Activated gamma-delta T cell treated with anti-CD3 and anti-CD28 coated beads, Interleukin-2, amount 50 U/mL, for 16 hours (primary cell): ENCODE data around the gene EDRF1.

ENCODE experiments used
- DNase-seq: peaks from one replicate; pipeline ENCODE4 v3.0.0-alpha.2; 2020; ENCODE audit warnings: low read depth

EDRF1 gene

GRCh38 chr10:125762692-125763648 lies 43.5 kb downstream of the EDRF1 start:
- DNase-seq = no peak

GRCh38 chr10:125765835-125766234 lies 46.3 kb downstream of the EDRF1 start:
- no peak for DNase-seq

GRCh38 chr10:125766511-125766910 lies 47.0 kb downstream of the EDRF1 start:
- no peak for DNase-seq

- no peak for DNase-seq
These were observed 48.8 kb downstream of the EDRF1 start for GRCh38 chr10:125768219-125768855.

GRCh38 chr10:125769175-125769574 lies 49.7 kb downstream of the EDRF1 start:
- DNase-seq = no peak

- DNase-seq = no peak
These were observed 51.3 kb downstream of the EDRF1 start for GRCh38 chr10:125770844-125771243.

GRCh38 chr10:125772112-125772863 lies 52.8 kb downstream of the EDRF1 start:
- no peak for DNase-seq

GRCh38 chr10:125772864-125773180 lies 53.3 kb downstream of the EDRF1 start:
- DNase-seq = no peak

- no peak for DNase-seq
These were observed 54.4 kb downstream of the EDRF1 start for GRCh38 chr10:125773687-125774543.

- DNase-seq = no peak
These were observed 55.2 kb downstream of the EDRF1 start for GRCh38 chr10:125774581-125775191.

GRCh38 chr10:125775491-125776106 lies 56.1 kb downstream of the EDRF1 start, which contains the start of gene MMP21:
MMP21 (minus strand) TSS chr10:125775821; CDS start chr10:125775821, 0 bp downstream.
- no peak for DNase-seq

GRCh38 chr10:125777806-125778205 lies 58.3 kb downstream of the EDRF1 start:
- DNase-seq = no peak

GRCh38 chr10:125778556-125778955 lies 59.0 kb downstream of the EDRF1 start:
- DNase-seq = no peak

- DNase-seq = no peak
These were observed 60.2 kb downstream of the EDRF1 start for GRCh38 chr10:125779403-125780327.

- no peak for DNase-seq
These were observed 61.9 kb downstream of the EDRF1 start for GRCh38 chr10:125781374-125781773.

GRCh38 chr10:125782054-125782453 lies 62.5 kb downstream of the EDRF1 start:
- DNase-seq = no peak

- no peak for DNase-seq
These were observed 63.1 kb downstream of the EDRF1 start for GRCh38 chr10:125782616-125783015.

GRCh38 chr10:125783408-125783807 lies 63.9 kb downstream of the EDRF1 start:
- DNase-seq = no peak

GRCh38 chr10:125783957-125784356 lies 64.4 kb downstream of the EDRF1 start:
- DNase-seq = no peak

GRCh38 chr10:125785791-125786190 lies 66.3 kb downstream of the EDRF1 start:
- DNase-seq = no peak
